ENCODE data around the gene CDH12. TPM values are rescaled to one million over a fixed set of nuclear protein-coding genes. Genes with fewer than 3 reads are reported as not detected.

The CDH12 gene
- total and polyA plus RNA-seq, 2 experiments from 2014 or later, result 0.09 to 0.97 TPM

GRCh38 chr5:22079002-22079401 lies 774.1 kb downstream of the CDH12 start:
- no peak for DNase-seq (ENCODE audit: low read depth in 1 of 2, low spot score in 1 of 2)
- Histone ChIP-seq H3K27me3 (no peaks in the 10 kb centered on the region), H3K9me3 (ENCODE audit: low read depth) (no peaks in the 10 kb centered on the region), H3K4me3 (no peak overlapping the region), H3K36me3 (no peaks in the 10 kb centered on the region), H3K4me1 (ENCODE audit: low read depth) (no peaks in the 10 kb centered on the region), H3K27ac (no peak overlapping the region)
- TF ChIP-seq, protein P1, sequence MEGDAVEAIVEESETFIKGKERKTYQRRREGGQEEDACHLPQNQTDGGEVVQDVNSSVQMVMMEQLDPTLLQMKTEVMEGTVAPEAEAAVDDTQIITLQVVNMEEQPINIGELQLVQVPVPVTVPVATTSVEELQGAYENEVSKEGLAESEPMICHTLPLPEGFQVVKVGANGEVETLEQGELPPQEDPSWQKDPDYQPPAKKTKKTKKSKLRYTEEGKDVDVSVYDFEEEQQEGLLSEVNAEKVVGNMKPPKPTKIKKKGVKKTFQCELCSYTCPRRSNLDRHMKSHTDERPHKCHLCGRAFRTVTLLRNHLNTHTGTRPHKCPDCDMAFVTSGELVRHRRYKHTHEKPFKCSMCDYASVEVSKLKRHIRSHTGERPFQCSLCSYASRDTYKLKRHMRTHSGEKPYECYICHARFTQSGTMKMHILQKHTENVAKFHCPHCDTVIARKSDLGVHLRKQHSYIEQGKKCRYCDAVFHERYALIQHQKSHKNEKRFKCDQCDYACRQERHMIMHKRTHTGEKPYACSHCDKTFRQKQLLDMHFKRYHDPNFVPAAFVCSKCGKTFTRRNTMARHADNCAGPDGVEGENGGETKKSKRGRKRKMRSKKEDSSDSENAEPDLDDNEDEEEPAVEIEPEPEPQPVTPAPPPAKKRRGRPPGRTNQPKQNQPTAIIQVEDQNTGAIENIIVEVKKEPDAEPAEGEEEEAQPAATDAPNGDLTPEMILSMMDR (IDR thresholded peaks at IDR 0.05; ENCODE audit: low read depth, low read length), result no peak

DNA sequence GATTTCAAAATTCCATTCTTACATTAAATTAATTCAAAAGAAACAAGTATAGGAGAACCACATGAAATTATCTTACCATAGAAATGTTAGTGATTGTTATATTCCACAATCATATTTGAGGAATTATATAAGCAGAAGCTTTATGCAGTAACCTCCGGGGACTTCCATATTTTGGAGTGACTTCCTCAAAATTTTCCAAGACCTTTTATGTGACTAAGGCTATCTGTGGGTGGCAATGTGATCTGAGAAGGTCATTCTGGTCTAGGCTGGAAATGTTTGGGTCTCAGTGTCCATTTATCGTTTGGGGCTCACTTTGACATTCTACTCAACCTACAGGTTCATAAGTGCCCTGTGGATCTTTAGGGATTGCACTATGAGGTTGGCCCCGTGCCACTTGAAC lies 776.6 kb downstream of the CDH12 start:
- TF ChIP-seq, protein P1 (IDR thresholded peaks at IDR 0.05; ENCODE audit: low read depth, low read length), result no peak
- Histone ChIP-seq H3K27me3 (no peaks in the 10 kb centered on the region), H3K36me3 (no peaks in the 10 kb centered on the region), H3K9me3 (ENCODE audit: low read depth) (no peaks in the 10 kb centered on the region), H3K27ac (no peak overlapping the region), H3K4me1 (ENCODE audit: low read depth) (no peaks in the 10 kb centered on the region), H3K4me3 (no peak overlapping the region)
- no peak for DNase-seq (ENCODE audit: low read depth in 1 of 2, low spot score in 1 of 2)

DNA sequence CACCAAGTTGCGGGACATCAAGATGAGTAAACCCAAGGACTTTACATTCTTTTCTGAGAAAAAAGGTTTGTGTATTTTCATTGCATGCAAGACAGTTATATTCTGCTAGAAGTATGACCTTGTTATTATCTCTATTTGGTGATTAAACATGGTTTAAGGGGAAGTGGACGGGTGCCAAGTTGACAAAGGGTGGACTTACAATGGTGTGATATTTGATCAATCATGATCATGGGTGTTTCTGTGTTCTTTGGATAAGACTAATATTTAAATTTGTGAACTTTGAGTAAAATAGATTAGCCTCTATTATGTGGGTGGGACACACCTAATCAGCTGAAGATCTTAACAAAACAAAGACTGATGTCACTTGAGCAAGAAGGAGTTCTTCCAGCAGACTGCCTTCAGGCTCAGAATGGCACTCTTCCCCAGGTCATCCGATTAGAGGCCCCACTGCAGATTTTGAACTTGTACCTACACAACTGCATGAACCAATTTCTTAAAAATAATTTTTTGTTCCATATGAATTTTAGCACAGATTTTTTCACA lies 782.9 kb downstream of the CDH12 start:
- no peaks in the 10 kb centered on the region for H3K36me3 ChIP-seq
- no peaks in the 10 kb centered on the region for H3K27me3 ChIP-seq
- no peak overlapping the region for H3K4me3 ChIP-seq
- TF ChIP-seq, protein P1 (IDR thresholded peaks at IDR 0.05; ENCODE audit: low read depth, low read length), result no peak
- H3K4me1 ChIP-seq (ENCODE audit: low read depth), result no peaks in the 10 kb centered on the region
- DNase-seq (ENCODE audit: low read depth in 1 of 2, low spot score in 1 of 2), result no peak
- no peak overlapping the region for H3K27ac ChIP-seq
- no peaks in the 10 kb centered on the region for H3K9me3 ChIP-seq (ENCODE audit: low read depth)

DNA sequence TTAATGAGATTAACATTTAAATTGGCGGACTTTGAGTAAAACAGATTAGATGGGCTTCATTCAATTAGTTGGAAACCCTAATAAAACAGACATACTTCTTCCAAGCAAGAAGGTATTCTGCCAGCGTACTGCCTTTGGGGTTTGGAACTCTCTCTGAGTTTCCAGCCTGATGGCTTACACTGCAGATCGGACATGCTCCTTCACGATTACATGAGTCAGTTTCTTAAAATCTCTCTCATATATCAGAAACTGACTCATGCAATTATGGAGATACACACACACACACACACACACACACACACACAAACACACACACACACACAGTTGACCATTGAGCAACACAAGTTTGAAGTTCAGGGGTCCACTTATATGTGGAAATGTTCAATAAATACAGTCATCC lies 789.4 kb downstream of the CDH12 start:
- H3K4me1 ChIP-seq (ENCODE audit: low read depth), result no peaks in the 10 kb centered on the region
- H3K27ac ChIP-seq, result no peak overlapping the region
- no peaks in the 10 kb centered on the region for H3K9me3 ChIP-seq (ENCODE audit: low read depth)
- no peaks in the 10 kb centered on the region for H3K36me3 ChIP-seq
- DNase-seq (ENCODE audit: low read depth in 1 of 2, low spot score in 1 of 2), result no peak
- TF ChIP-seq, protein P1 (IDR thresholded peaks at IDR 0.05; ENCODE audit: low read depth, low read length), result no peak
- H3K4me3 ChIP-seq, result no peak overlapping the region
- no peaks in the 10 kb centered on the region for H3K27me3 ChIP-seq

DNA sequence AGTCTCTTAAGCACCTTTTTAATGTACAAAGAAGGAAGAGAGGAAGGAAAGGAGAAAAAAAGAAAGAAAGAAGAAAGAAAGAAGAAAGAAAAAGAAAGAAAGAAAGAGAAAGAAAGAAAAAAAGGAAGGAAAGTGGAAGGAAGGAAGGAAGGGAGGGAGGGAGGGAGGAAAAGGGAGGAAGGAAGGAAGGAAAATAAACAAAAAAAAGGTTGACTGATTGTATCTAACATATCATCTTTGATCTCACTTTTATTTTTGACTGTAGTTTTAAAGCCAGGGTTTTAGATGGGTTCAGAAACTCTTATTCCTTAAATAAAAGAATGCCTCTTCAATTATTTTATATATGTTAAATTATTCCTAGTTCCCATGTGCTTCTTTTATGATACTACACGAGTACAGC lies 794.5 kb downstream of the CDH12 start:
- TF ChIP-seq, protein P1 (IDR thresholded peaks at IDR 0.05; ENCODE audit: low read depth, low read length), result no peak
- DNase-seq (ENCODE audit: low read depth in 1 of 2, low spot score in 1 of 2), result no peak
- Histone ChIP-seq H3K36me3 (no peaks in the 10 kb centered on the region), H3K4me1 (ENCODE audit: low read depth) (no peaks in the 10 kb centered on the region), H3K27ac (no peak overlapping the region), H3K4me3 (no peak overlapping the region), H3K9me3 (ENCODE audit: low read depth) (no peaks in the 10 kb centered on the region), H3K27me3 (no peaks in the 10 kb centered on the region)

GRCh38 chr5:22057012-22057411 lies 796.1 kb downstream of the CDH12 start:
- TF ChIP-seq, protein P1 (IDR thresholded peaks at IDR 0.05; ENCODE audit: low read depth, low read length), result no peak
- H3K4me1 ChIP-seq (ENCODE audit: low read depth), result no peaks in the 10 kb centered on the region

More at GRCh38 chr5:22057012-22057411, 796.1 kb downstream of the CDH12 start:
- Histone ChIP-seq H3K27me3 (no peaks in the 10 kb centered on the region), H3K4me3 (no peak overlapping the region), H3K9me3 (ENCODE audit: low read depth) (no peaks in the 10 kb centered on the region), H3K36me3 (no peaks in the 10 kb centered on the region), H3K27ac (no peak overlapping the region)
- no peak for DNase-seq (ENCODE audit: low read depth in 1 of 2, low spot score in 1 of 2)
